GM21786 (cell line): Measurements from ENCODE around the gene PFKFB3.
A peak's percentile ranks its signal among the peaks of the same experiment; 100 is the strongest.
"Not testable (repeated sequence)": the region's sequence is repeated elsewhere in the genome, so short reads cannot be mapped to it uniquely, and the experiment has no call there.

Source experiments
- ATAC-seq: cut with Tn5 transposase; IDR thresholded peaks from one replicate; pipeline ENCODE4 v1.9.1; 2021; ENCODE audit not compliant: unreplicated experiment

Gene PFKFB3

GRCh38 chr10:6202684-6203330 lies at the start of gene PFKFB3:
Gene PFKFB3 (plus strand): TSS chr10:6202932. CDS start chr10:6203261, 329 bp downstream.
- peak; percentile 66 for ATAC-seq

DNA sequence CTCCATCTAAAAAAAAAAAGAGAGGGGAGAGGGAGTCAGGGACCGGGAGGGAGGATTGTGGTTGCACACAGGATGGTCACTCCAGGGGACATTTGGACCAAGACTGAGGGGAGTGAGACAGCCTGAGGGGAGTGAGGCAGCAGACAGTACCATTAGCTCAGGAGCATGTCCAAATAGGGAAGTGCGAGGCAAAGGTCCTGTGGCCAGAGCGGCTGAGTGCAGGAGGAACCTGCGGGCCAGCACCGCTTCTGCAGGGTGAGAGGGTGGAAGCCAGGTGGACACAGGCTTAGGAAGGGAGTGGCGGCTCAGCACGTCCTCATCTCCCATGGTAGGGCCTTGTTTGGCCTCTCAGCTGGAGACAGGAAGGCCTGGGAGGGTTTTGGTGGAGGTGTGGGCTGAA lies 48.9 kb upstream of the PFKFB3 start:
- no peak for ATAC-seq

- no peak for ATAC-seq
Measured at GRCh38 chr10:6154566-6154965, 48.2 kb upstream of the PFKFB3 start.

- ATAC-seq = no peak
Measured at GRCh38 chr10:6158276-6158675, 44.5 kb upstream of the PFKFB3 start.

GRCh38 chr10:6161921-6162320 lies 40.8 kb upstream of the PFKFB3 start:
- ATAC-seq = no peak

DNA sequence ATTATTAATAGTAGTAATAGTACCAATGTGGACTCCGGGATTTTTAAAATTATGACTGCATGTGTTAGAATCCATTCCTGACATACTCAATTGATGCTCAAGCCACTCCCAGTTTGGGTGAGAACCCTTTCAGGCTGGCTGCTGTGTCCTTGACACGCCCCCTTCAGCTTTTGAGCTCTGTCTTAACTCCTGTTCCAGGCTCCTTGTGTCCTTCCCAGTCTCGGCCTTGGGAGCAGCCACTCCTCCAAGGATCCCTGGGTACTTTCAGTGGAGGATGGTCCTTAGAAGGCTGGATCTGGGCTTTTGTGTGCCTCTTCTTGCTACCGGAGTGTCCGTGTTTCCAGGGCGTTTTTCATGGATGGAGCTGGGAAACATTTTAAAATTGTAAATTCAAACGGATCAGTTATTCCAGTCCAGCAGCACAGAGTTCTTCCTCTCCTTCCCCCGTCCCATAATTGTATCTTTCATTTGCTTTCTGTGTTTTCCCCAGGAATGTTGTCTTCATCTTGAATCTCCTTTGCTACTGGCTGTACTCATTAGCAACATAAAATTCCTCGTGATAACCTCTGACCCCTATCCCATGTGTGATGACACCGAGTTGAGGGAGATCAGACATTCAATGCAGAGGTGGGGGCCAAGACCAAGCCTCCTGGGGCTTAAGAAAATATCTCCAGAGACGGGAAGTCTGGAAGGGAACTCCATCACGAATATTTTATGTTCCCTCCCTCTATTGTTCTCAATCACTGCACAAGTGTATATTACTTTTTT lies 40.0 kb upstream of the PFKFB3 start:
- ATAC-seq = no peak

DNA sequence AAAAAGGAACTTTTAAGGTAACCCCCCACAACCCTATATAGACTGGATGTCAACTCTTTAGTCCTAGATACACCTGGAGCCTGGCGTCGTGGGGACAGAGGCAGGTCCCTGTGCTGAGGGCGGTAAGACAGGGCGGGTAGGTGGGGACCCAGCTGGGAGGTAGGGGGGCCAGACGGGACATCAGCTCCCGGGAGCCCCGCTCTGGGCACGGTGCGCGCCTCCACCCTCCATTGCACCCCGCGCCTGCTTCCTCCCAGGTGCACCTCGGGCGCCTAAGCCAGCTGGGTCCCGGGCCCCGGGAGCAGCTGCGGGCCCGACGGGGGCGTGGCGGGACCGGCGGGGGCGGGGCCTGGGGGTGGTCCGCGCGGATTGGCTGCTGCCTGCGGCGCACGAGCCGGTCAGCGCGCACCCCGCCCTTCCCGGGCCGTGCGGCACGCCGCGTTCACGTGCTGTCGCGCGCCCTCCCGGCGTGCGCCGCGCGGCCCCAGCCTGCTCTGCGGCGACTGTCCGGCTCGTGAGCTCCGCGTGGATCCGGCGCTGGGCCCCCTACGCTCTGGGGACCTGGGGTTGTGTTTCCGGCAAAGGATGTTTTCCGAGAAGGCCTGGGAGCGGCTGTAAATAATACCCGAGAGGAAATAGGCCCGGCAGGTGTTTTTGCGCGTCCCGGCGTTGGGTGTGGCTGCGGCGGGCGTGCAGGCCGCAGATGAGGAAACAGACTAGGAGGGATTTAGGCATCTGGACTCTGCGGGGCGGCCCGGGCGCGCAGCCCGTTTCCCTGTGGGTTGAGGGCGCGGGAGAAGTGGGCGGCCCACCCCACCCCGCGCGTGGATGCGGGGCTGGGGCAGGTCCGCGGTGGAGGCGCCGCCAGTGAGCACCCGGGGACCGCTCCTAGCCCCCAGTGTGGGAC lies 39.1 kb upstream of the PFKFB3 start:
- peak; percentile 84 for ATAC-seq

GRCh38 chr10:6164271-6165095 lies 38.2 kb upstream of the PFKFB3 start:
- no peak for ATAC-seq

DNA sequence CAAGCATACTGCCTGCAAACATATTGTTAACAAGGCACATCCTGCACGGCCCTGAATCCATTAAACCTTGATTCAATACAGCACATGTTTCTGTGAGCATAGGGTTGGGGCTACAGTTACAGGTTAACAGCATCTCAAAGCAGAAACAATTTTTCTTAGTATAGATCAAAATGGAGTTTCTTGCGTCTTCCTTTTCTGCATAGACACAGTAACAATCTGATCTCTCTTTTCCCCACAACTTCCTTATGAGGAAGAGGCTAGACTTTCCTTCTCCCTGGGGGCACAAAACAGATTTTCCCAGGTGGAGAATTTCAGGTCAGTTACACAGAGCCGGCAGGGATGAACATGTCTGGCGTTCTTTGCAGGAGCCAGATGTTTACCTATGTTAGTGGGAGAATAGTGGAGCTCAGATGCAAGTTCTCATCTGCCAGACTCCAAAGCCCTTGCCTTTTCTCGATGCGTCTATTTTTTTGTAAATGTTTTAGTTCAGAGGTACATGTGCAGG lies 37.5 kb upstream of the PFKFB3 start:
- no peak for ATAC-seq

GRCh38 chr10:6165933-6166332 lies 36.8 kb upstream of the PFKFB3 start:
- ATAC-seq = not testable (repeated sequence)

GRCh38 chr10:6167456-6167855 lies 35.3 kb upstream of the PFKFB3 start:
- ATAC-seq = no peak

GRCh38 chr10:6168084-6168483 lies 34.6 kb upstream of the PFKFB3 start:
- no peak for ATAC-seq

DNA sequence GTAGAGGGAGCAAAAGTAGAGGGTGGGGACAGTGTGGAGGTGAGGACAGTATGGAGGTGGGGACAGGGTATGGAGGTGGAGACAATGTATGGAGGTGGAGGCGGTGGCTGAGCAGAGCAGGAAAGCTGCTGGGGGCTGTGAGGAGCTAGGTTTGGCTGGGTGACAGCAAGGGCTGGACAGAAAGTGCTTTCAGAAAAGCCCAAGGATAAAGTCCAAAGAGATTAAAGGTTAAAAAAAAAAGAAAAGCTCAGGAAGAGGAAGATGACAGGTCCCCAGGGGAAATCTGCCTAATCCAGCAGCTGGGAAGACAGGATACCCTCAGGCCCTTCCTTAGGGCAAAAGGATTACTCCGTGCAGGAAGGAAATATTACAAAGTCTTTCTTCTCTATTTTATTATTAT lies 32.1 kb upstream of the PFKFB3 start:
- ATAC-seq = no peak

DNA sequence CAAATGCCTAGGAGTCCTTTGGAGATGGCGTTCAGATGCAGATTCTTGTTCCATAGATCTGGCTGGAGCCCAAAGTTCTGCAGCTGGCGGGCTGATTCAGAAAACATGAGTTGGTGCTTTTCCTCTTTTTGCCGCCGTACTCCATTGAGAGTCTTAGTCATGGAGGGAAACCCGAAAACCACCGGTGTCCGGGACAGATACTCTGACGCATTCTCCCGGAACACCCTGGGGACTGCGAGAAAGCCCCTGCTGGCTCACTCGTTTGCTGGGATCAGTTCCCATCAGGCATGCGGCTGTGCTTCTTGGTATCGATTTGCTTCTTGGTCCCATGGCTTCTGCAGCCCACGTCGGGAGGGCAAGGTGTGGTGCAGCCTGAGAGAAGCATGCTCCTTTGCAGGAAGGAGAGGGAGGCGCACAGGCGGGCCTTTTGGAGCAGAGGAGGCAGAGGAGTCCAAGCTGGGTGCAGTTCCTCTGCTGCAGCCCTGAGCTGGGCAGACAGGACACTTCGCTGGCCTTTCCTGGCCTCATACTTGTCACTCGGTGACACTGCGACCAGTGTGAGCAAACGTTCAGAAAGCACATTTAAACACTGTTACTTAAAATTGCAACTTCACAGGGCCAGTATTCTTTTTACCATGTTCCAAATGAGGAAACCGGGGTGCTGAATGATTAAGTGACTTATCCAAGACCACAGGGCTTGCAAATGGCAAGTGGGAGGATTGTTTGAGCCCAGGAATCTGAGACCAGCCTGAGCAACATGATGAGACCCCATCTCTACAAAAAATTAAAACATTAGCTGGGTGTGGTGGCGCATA lies 30.6 kb upstream of the PFKFB3 start:
- no peak for ATAC-seq

DNA sequence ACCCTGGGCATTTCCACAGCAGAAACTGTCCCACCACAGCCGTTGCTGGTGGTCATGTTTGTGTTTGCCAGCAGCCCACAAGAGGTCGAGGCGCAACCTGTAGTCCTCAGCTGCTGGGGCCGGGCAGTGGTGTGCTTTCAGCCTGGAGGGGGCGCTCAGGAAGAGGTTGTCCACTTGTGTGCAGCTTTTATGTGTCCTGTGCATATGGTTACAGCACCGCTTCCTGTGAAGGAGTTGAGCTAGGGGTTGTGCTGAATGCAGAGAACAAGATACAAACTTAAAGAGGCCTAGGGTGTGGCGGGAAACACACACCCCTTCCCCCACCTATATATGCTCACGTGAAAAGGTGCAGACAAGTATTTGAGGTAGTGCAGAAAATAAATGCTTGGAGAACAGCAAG lies 29.5 kb upstream of the PFKFB3 start:
- no peak for ATAC-seq

- no peak for ATAC-seq
Measured at GRCh38 chr10:6174201-6174874, 28.4 kb upstream of the PFKFB3 start.

GRCh38 chr10:6175329-6176055 lies 27.2 kb upstream of the PFKFB3 start:
- ATAC-seq = no peak

GRCh38 chr10:6176691-6177231 lies 26.0 kb upstream of the PFKFB3 start:
- no peak for ATAC-seq
